HUES6 (cell line): ENCODE results near the gene CENPI.

Experiments
- H3K27ac ChIP-seq: 2 replicates; pipeline ENCODE4 v1.7.0; 2013; ENCODE audit warnings: low read depth, mild to moderate bottlenecking, low read length, inconsistent platforms
- H3K27me3 ChIP-seq: 2 replicates; pipeline ENCODE4 v1.6.1; 2013; ENCODE audit warnings: low read length; ENCODE audit not compliant: control insufficient read depth, insufficient read depth
- H3K36me3 ChIP-seq: 2 replicates; pipeline ENCODE4 v1.6.1; 2013; ENCODE audit warnings: low read length; ENCODE audit not compliant: control insufficient read depth, insufficient read depth
- H3K4me1 ChIP-seq: 2 replicates; pipeline ENCODE4 v1.6.1; 2013; ENCODE audit warnings: low read length; ENCODE audit not compliant: control insufficient read depth, insufficient read depth
- H3K4me3 ChIP-seq: 2 replicates; pipeline ENCODE4 v1.5.1; 2013; ENCODE audit warnings: low read depth, low read length
- H3K9ac ChIP-seq: one replicate; pipeline ENCODE4 v1.6.1; 2013; ENCODE audit warnings: mild to moderate bottlenecking, low read length
- H3K9me3 ChIP-seq: 2 replicates; pipeline ENCODE4 v1.6.1; 2013; ENCODE audit warnings: low read depth, low read length; ENCODE audit not compliant: control insufficient read depth, insufficient read depth

Gene CENPI

DNA sequence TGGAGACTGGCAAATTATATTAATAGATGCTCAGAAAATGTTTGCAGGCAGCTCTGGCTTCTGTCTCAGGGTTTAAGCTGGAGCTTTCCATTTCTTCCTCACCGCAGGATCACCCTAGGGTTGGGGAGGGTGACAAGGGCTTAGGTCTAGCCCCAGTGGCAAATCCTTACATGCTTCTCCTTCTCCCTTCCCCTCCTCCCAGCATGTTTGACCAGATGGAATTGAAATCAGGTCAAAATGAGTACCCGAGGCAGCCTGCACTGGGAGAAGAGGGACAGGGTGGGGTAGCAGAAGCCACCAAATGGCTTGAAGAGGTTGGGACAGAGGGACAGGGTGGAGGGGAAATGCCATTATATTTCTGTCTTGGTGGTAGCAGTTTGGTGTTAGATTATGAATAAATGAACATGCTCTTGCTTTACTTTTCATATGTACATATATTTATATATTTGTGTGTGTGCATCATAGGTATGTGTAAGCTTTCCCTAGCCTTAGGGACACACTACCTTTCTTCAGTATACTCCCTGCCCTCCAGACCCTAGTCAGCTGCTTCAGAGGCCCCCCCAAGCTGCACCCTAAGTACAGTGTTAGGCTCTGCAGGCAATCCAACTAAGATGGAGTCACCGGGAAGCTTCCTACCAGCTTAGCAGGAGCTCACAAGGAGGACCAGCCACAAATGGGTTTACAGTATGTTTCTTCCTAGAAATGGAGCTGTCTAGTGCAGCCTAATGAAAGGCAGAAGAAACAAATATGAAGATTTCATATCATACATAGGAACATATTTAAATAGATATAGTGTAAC, 17.5 kb upstream of the CENPI start:
- H3K4me3 ChIP-seq: peak overlapping the region; percentile 80
- H3K9ac ChIP-seq: no peak overlapping the region
- H3K27me3 ChIP-seq: peaks cover 21% of the 10 kb centered on the region
- no peaks in the 10 kb centered on the region for H3K36me3 ChIP-seq
- H3K4me1 ChIP-seq: peaks cover 12% of the 10 kb centered on the region; the same call in 1 of the 2 replicates
- H3K9me3 ChIP-seq: no peaks in the 10 kb centered on the region
- H3K27ac ChIP-seq: no peak overlapping the region

- no peaks in the 10 kb centered on the region for H3K36me3 ChIP-seq
- no peak overlapping the region for H3K4me3 ChIP-seq
- H3K27me3 ChIP-seq: peaks cover 21% of the 10 kb centered on the region
- H3K9me3 ChIP-seq: no peaks in the 10 kb centered on the region
- peaks cover 12% of the 10 kb centered on the region; the same call in 1 of the 2 replicates for H3K4me1 ChIP-seq
- no peak overlapping the region for H3K27ac ChIP-seq
- no peak overlapping the region for H3K9ac ChIP-seq
Measured at GRCh38 chrX:101081231-101081630, 16.8 kb upstream of the CENPI start.

- Histone ChIP-seq H3K27ac (no peak overlapping the region), H3K4me1 (no peaks in the 10 kb centered on the region), H3K36me3 (no peaks in the 10 kb centered on the region), H3K9me3 (no peaks in the 10 kb centered on the region), H3K4me3 (no peak overlapping the region), H3K9ac (no peak overlapping the region), H3K27me3 (no peaks in the 10 kb centered on the region)
Measured at GRCh38 chrX:101091817-101092216, 6.2 kb upstream of the CENPI start.

- Histone ChIP-seq H3K9me3 (no peaks in the 10 kb centered on the region), H3K27me3 (no peaks in the 10 kb centered on the region), H3K27ac (no peak overlapping the region), H3K9ac (no peak overlapping the region), H3K4me3 (no peak overlapping the region), H3K36me3 (peaks cover 41% of the 10 kb centered on the region), H3K4me1 (no peaks in the 10 kb centered on the region)
Measured at GRCh38 chrX:101108284-101108683, 10.3 kb downstream of the CENPI start.

GRCh38 chrX:101117701-101118100, 19.7 kb downstream of the CENPI start:
- no peaks in the 10 kb centered on the region for H3K4me1 ChIP-seq
- no peak overlapping the region for H3K27ac ChIP-seq
- H3K4me3 ChIP-seq: no peak overlapping the region
- H3K9ac ChIP-seq: no peak overlapping the region
- no peaks in the 10 kb centered on the region for H3K27me3 ChIP-seq
- H3K9me3 ChIP-seq: no peaks in the 10 kb centered on the region
- H3K36me3 ChIP-seq: peaks cover 29% of the 10 kb centered on the region

DNA sequence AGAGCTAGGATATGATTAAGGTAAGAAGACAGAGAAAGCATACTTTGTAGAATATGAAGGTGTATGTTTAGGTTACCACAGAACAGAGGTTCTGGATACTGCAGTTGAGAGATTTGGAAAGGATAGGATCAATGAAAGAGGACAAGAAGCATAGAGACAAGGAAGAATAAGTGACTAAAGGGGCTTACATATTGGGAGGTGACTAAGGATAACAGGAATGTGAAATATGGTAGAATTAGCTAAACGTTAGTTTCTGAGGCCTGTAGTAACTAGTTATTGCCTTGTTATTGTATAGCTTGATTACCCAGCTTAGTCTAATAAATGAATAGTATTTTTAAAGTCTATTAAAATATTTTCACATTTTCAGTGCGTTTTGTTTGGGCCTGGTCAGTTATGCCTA, 38.2 kb downstream of the CENPI start:
- Histone ChIP-seq H3K4me1 (no peaks in the 10 kb centered on the region), H3K27me3 (no peaks in the 10 kb centered on the region; the same call in 1 of the 2 replicates), H3K36me3 (peaks cover 58% of the 10 kb centered on the region), H3K9me3 (no peaks in the 10 kb centered on the region), H3K27ac (no peak overlapping the region), H3K9ac (no peak overlapping the region), H3K4me3 (no peak overlapping the region)
